ENCODE data around the gene NT5C1A.

The NT5C1A gene

DNA sequence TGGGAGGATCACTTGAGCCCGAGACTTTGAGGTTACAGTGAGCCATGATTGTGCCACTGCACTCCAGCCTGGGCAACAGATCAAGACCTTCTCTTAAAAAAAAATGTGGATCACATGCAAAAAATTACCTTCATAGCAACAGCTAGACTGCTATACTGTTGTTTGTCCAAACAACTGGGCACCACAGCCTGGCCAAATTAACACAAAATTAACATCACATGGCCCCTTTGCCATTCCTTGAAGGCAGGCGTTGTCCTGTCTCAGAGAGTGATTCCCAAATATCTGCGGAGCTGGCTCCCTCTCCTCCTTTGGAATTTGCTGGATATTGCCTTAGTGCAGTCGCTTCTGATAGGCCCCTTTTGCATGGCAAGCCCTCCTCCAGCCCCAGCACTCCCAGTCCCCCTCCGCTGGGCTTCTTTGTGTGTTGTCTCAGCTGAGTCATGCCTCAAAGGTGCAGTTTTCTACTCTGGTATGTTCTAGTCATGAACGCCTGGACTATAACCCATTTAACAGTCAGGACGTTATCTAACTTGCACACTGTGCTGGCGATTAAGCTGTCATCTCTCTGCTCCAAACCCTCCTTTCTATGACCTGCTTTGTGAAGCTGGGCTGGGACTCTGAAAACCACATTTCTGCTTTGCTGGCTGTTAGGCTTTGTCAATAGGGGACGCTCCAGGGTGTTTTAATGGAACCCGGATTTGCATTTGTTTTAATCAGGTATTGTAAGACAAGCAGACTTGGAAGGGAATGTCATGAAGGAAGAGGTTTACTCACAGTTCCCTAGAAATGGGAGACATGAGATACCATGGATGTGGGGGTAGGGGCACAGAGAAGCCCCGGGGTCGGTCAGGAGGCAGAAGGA, 39.4 kb upstream of the NT5C1A start:
- DNase-seq (ENCODE audit: extremely low read depth, low read depth) = no peak
- no peak for TF ChIP-seq CTCF (IDR thresholded peaks at IDR 0.05; ENCODE audit: low read depth, low read length, missing control alignments)
- no peak overlapping the region for H3K4me3 ChIP-seq (replicated peaks; ENCODE audit: low read depth, low read length)

GRCh38 chr1:39707506-39707905, 35.6 kb upstream of the NT5C1A start:
- no peak for TF ChIP-seq CTCF (IDR thresholded peaks at IDR 0.05; ENCODE audit: low read depth, low read length, missing control alignments)
- no peak for DNase-seq (ENCODE audit: extremely low read depth, low read depth)
- H3K4me3 ChIP-seq (replicated peaks; ENCODE audit: low read depth, low read length) = no peak overlapping the region

- TF ChIP-seq CTCF (IDR thresholded peaks at IDR 0.05; ENCODE audit: low read depth, low read length, missing control alignments) = no peak
- no peak overlapping the region for H3K4me3 ChIP-seq (replicated peaks; ENCODE audit: low read depth, low read length)
- no peak for DNase-seq (ENCODE audit: extremely low read depth, low read depth)
Observed at GRCh38 chr1:39704757-39705156, 32.9 kb upstream of the NT5C1A start.

DNA sequence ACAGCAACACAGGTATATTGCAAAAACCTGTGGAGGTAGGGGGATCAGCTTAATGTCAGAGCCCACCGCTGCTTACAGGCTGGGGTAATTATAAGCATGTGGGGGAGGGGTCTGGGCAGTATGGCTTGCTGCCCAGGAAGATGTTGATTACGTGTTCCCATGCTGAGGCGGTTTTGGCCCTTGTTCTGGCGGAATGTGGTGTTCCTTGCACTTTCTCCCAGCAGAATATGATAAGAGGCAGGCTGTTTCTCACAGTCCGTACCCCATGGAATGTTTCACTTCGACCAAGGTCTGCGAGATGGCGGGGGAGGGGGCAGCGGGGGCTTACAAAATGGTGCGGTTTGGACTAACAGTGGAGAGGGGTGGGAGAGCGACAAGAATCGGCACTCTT, 29.1 kb upstream of the NT5C1A start:
- DNase-seq (ENCODE audit: extremely low read depth, low read depth) = no peak
- H3K4me3 ChIP-seq (replicated peaks; ENCODE audit: low read depth, low read length) = no peak overlapping the region
- no peak for TF ChIP-seq CTCF (IDR thresholded peaks at IDR 0.05; ENCODE audit: low read depth, low read length, missing control alignments)

GRCh38 chr1:39700348-39700747, 28.4 kb upstream of the NT5C1A start:
- no peak overlapping the region for H3K4me3 ChIP-seq (replicated peaks; ENCODE audit: low read depth, low read length)
- no peak for TF ChIP-seq CTCF (IDR thresholded peaks at IDR 0.05; ENCODE audit: low read depth, low read length, missing control alignments)
- no peak for DNase-seq (ENCODE audit: extremely low read depth, low read depth)

DNA sequence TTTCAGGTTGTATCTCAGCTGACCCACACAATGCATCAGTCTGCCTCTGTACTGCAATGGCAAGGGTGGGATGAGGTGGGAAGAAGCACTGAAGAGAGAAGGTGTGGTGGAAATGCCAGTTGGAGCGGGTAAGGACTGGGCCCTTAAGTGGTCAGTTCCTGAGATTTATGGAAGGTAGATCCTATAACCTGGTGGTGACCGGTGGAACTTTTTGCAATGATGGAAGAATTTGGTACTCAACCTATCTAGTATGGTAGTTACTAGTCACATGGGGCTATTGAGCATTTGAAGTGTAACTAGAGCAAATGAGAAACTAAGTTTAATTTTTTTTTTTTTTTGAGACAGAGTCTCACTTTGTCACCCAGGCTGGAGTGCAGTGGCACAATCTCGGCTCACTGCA, 27.5 kb upstream of the NT5C1A start:
- TF ChIP-seq CTCF (IDR thresholded peaks at IDR 0.05; ENCODE audit: low read depth, low read length, missing control alignments) = no peak
- H3K4me3 ChIP-seq (replicated peaks; ENCODE audit: low read depth, low read length) = no peak overlapping the region
- no peak for DNase-seq (ENCODE audit: extremely low read depth, low read depth)

- no peak for TF ChIP-seq CTCF (IDR thresholded peaks at IDR 0.05; ENCODE audit: low read depth, low read length, missing control alignments)
- no peak overlapping the region for H3K4me3 ChIP-seq (replicated peaks; ENCODE audit: low read depth, low read length)
- DNase-seq (ENCODE audit: extremely low read depth, low read depth) = no peak
Observed at GRCh38 chr1:39698568-39698967, 26.7 kb upstream of the NT5C1A start.

Measured in HFF-Myc (cell line).